ENCODE results near the gene ZNF329. TPM values are rescaled to one million over a fixed set of nuclear protein-coding genes. Genes with fewer than 3 reads are reported as not detected.

Gene ZNF329
- total and polyA plus RNA-seq, 2 of the 13 experiments (the other 11 are each of a cell fraction or from before 2014, with no cell fraction given): 3.8 to 9.6 TPM

- H2AFZ ChIP-seq (ENCODE audit: low read length): no peak overlapping the region
- H3K27ac ChIP-seq (ENCODE audit: extremely low read length, insufficient read depth, low read length): no peak overlapping the region
- H3K9ac ChIP-seq (ENCODE audit: insufficient read depth, low read depth, low read length): no peak overlapping the region
- no peaks in the 10 kb centered on the region for H3K27me3 ChIP-seq (ENCODE audit: control insufficient read depth in 1 of 2, insufficient read depth in 2 of 2, low read length in 2 of 2)
- H3K4me3 ChIP-seq (replicated peaks in 1 of 3; ENCODE audit: insufficient read depth in 1 of 3, low read depth in 2 of 3, low read length in 3 of 3): no peak overlapping the region
- ChIA-PET POLR2A (no interaction called here), CTCF (ENCODE audit: low intra/inter-chr PET ratio, low total read pairs) (no interaction called here)
- H3K9me3 ChIP-seq (ENCODE audit: low read length): peaks cover 87% of the 10 kb centered on the region
- no peaks in the 10 kb centered on the region for H3K4me1 ChIP-seq (ENCODE audit: insufficient read depth, low read length)
- ATAC-seq (no peak), FAIRE-seq (no peak), DNase-seq (ENCODE audit: low spot score) (no peak)
- intact Hi-C loops (cut with micrococcal nuclease; ENCODE audit: unreplicated experiment): no loop called here
- TF ChIP-seq GTF2F1 (IDR thresholded peaks at IDR 0.05; ENCODE audit: low read length): no peak
- no peak for TF ChIP-seq KMT2B (CRISPR knock-in tag; IDR thresholded peaks at IDR 0.05)
- TF ChIP-seq NFATC3 (CRISPR knock-in tag; IDR thresholded peaks at IDR 0.05): no peak
- no peak for TF ChIP-seq ZNF609 (CRISPR knock-in tag; IDR thresholded peaks at IDR 0.05; ENCODE audit: borderline replicate concordance)
- TF ChIP-seq HNRNPH1 (optimal IDR thresholded peaks at IDR 0.05; ENCODE audit: low read depth, low read length): no peak
- no peak for TF ChIP-seq DNMT1 (CRISPR knock-in tag; IDR thresholded peaks at IDR 0.05)
- no peak for TF ChIP-seq HHEX (CRISPR knock-in tag; IDR thresholded peaks at IDR 0.05)
- no peak for TF ChIP-seq RBAK (CRISPR knock-in tag; IDR thresholded peaks at IDR 0.05)
- TF ChIP-seq PBX2 (CRISPR knock-in tag; IDR thresholded peaks at IDR 0.05): no peak
- WGBS (ENCODE audit: low lambda C conversion rate): 57% methylated on average over 13 of the region's 13 CpGs
- H3K36me3 ChIP-seq (replicated peaks in 1 of 2; ENCODE audit: control insufficient read depth in 1 of 2, insufficient read depth in 2 of 2, low read length in 2 of 2): no peaks in the 10 kb centered on the region
- H4K20me1 ChIP-seq (ENCODE audit: insufficient read depth, low read length): no peaks in the 10 kb centered on the region
- H3K79me2 ChIP-seq (ENCODE audit: insufficient read depth, low read length): no peaks in the 10 kb centered on the region
- H3K4me2 ChIP-seq (ENCODE audit: low read depth, low read length): no peak overlapping the region
- no TSS peak for BruUV-seq (replicated peaks)
- in situ Hi-C loops (cut with HindIII; ENCODE audit: extremely low pct_ligation_motif_present, low pct_unique_long_range_greater_than_20kb): no loop called here
These were observed 53.7 kb downstream of the ZNF329 start for GRCh38 chr19:58096884-58097283.
